ENCODE measurements around the gene DLGAP1. TPM values are rescaled to one million over a fixed set of nuclear protein-coding genes. Genes with fewer than 3 reads are reported as not detected.

DLGAP1 gene
- total and polyA plus RNA-seq, 7 experiments from 2014 or later: 0.32 to 1.0 TPM; not detected in 5

- Histone ChIP-seq H3K9me3 (ENCODE audit: control insufficient read depth in 2 of 3, low read length in 3 of 3) (no peaks in the 10 kb centered on the region), H3K27ac (ENCODE audit: low read depth, low read length) (no peak overlapping the region), H3K4me1 (ENCODE audit: control insufficient read depth in 2 of 2, insufficient read depth in 2 of 2, low read length in 2 of 2) (no peaks in the 10 kb centered on the region), H3K4me3 (ENCODE audit: low read length) (no peak overlapping the region), H3K27me3 (ENCODE audit: control insufficient read depth in 2 of 2, insufficient read depth in 2 of 2, low read length in 2 of 2) (no peaks in the 10 kb centered on the region), H3K36me3 (ENCODE audit: control insufficient read depth in 2 of 3, insufficient read depth in 3 of 3, low read length in 3 of 3) (no peaks in the 10 kb centered on the region)
- Mint-ChIP-seq H3K9me3 (peaks cover 0 to 3% (median 0%) of the 10 kb centered on the region in 11 donors), H3K36me3 (no peaks in the 10 kb centered on the region), H3K27me3 (peaks cover 0 to 12% (median 4%) of the 10 kb centered on the region in 5 donors), H3K27ac (no peak overlapping the region), H3K4me3 (no peak overlapping the region), H3K4me1 (no peaks in the 10 kb centered on the region)
- DNase-seq (no peak), ATAC-seq (no peak)
- intact Hi-C loops (cut with micrococcal nuclease): no loop called here
- ChIA-PET POLR2A (no interaction called here), CTCF (no interaction called here)
These were observed 438.6 kb downstream of the DLGAP1 start for GRCh38 chr18:4016391-4017049.

GRCh38 chr18:4007846-4008245 is 447.3 kb downstream of the DLGAP1 start:
- Mint-ChIP-seq H3K4me3 (no peak overlapping the region), H3K36me3 (no peaks in the 10 kb centered on the region), H3K27me3 (peaks cover 16 to 37% (median 35%) of the 10 kb centered on the region in 5 donors), H3K9me3 (peaks cover 0 to 2% (median 0%) of the 10 kb centered on the region in 11 donors), H3K27ac (no peak overlapping the region), H3K4me1 (no peaks in the 10 kb centered on the region)
- intact Hi-C loops (cut with micrococcal nuclease): no loop called here
- H3K4me1 ChIP-seq (ENCODE audit: control insufficient read depth in 2 of 2, insufficient read depth in 2 of 2, low read length in 2 of 2): no peaks in the 10 kb centered on the region
- POLR2A ChIA-PET: no interaction called here
- no peak overlapping the region for H3K27ac ChIP-seq (ENCODE audit: low read depth, low read length)
- CTCF ChIA-PET: no interaction called here
- no peak for ATAC-seq
- DNase-seq: no peak
- H3K4me3 ChIP-seq (ENCODE audit: low read length): no peak overlapping the region
- H3K27me3 ChIP-seq (ENCODE audit: control insufficient read depth in 2 of 2, insufficient read depth in 2 of 2, low read length in 2 of 2): no peaks in the 10 kb centered on the region
- no peaks in the 10 kb centered on the region for H3K9me3 ChIP-seq (ENCODE audit: control insufficient read depth in 2 of 3, low read length in 3 of 3)
- H3K36me3 ChIP-seq (ENCODE audit: control insufficient read depth in 2 of 3, insufficient read depth in 3 of 3, low read length in 3 of 3): no peaks in the 10 kb centered on the region

- H3K9me3 ChIP-seq (ENCODE audit: control insufficient read depth in 2 of 3, low read length in 3 of 3): no peaks in the 10 kb centered on the region
- DNase-seq (no peak), ATAC-seq (no peak)
- CTCF ChIA-PET: no interaction called here
- H3K27ac Mint-ChIP-seq: no peak overlapping the region
- POLR2A ChIA-PET: no interaction called here
- intact Hi-C loops (cut with micrococcal nuclease): no loop called here
- H3K4me3 Mint-ChIP-seq: no peak overlapping the region
- peaks cover 22 to 38% (median 37%) of the 10 kb centered on the region in 5 donors for H3K27me3 Mint-ChIP-seq
- H3K27me3 ChIP-seq (ENCODE audit: control insufficient read depth in 2 of 2, insufficient read depth in 2 of 2, low read length in 2 of 2): no peaks in the 10 kb centered on the region
- no peak overlapping the region for H3K4me3 ChIP-seq (ENCODE audit: low read length)
- H3K36me3 Mint-ChIP-seq: no peaks in the 10 kb centered on the region
- H3K27ac ChIP-seq (ENCODE audit: low read depth, low read length): no peak overlapping the region
- H3K9me3 Mint-ChIP-seq: no peaks in the 10 kb centered on the region
- H3K4me1 Mint-ChIP-seq: no peaks in the 10 kb centered on the region
- H3K36me3 ChIP-seq (ENCODE audit: control insufficient read depth in 2 of 3, insufficient read depth in 3 of 3, low read length in 3 of 3): no peaks in the 10 kb centered on the region
- H3K4me1 ChIP-seq (ENCODE audit: control insufficient read depth in 2 of 2, insufficient read depth in 2 of 2, low read length in 2 of 2): no peaks in the 10 kb centered on the region
These were observed 450.8 kb downstream of the DLGAP1 start for GRCh38 chr18:4004183-4004829.

GRCh38 chr18:3998698-3999333 is 456.3 kb downstream of the DLGAP1 start:
- no peaks in the 10 kb centered on the region for H3K9me3 Mint-ChIP-seq
- Histone ChIP-seq H3K4me1 (ENCODE audit: control insufficient read depth in 2 of 2, insufficient read depth in 2 of 2, low read length in 2 of 2) (no peaks in the 10 kb centered on the region), H3K36me3 (ENCODE audit: control insufficient read depth in 2 of 3, insufficient read depth in 3 of 3, low read length in 3 of 3) (no peaks in the 10 kb centered on the region), H3K9me3 (ENCODE audit: control insufficient read depth in 2 of 3, low read length in 3 of 3) (no peaks in the 10 kb centered on the region), H3K27ac (ENCODE audit: low read depth, low read length) (no peak overlapping the region), H3K27me3 (ENCODE audit: control insufficient read depth in 2 of 2, insufficient read depth in 2 of 2, low read length in 2 of 2) (no peaks in the 10 kb centered on the region), H3K4me3 (ENCODE audit: low read length) (no peak overlapping the region)
- no peak overlapping the region for H3K4me3 Mint-ChIP-seq
- POLR2A ChIA-PET: no interaction called here
- H3K4me1 Mint-ChIP-seq: peaks cover 0 to 5% (median 0%) of the 10 kb centered on the region in 7 donors
- DNase-seq (peak in 1 of 9 donors; percentile 19), ATAC-seq (no peak)
- H3K27me3 Mint-ChIP-seq: peaks cover 3 to 19% (median 12%) of the 10 kb centered on the region in 5 donors
- H3K27ac Mint-ChIP-seq: no peak overlapping the region
- no peaks in the 10 kb centered on the region for H3K36me3 Mint-ChIP-seq
- intact Hi-C loops (cut with micrococcal nuclease): loop anchor here (5.0 kb wide), 2 partner anchors 297 to 717 kb away; no protein-coding TSS in a partner anchor
- CTCF ChIA-PET: no interaction called here

- no peaks in the 10 kb centered on the region for H3K27me3 ChIP-seq (ENCODE audit: control insufficient read depth in 2 of 2, insufficient read depth in 2 of 2, low read length in 2 of 2)
- no peak overlapping the region for H3K27ac ChIP-seq (ENCODE audit: low read depth, low read length)
- ChIA-PET CTCF (interaction anchor here (0.6 to 1.7 kb wide), 4 partner anchors 10 to 859 kb away, joined by 3 to 12 read pairs (median 6); no protein-coding TSS in a partner anchor), POLR2A (no interaction called here)
- H3K9me3 ChIP-seq (ENCODE audit: control insufficient read depth in 2 of 3, low read length in 3 of 3): no peaks in the 10 kb centered on the region
- Mint-ChIP-seq H3K36me3 (no peaks in the 10 kb centered on the region), H3K27me3 (peaks cover 0 to 12% (median 0%) of the 10 kb centered on the region in 5 donors), H3K27ac (no peak overlapping the region), H3K4me3 (no peak overlapping the region), H3K4me1 (peaks cover 0 to 5% (median 0%) of the 10 kb centered on the region in 7 donors), H3K9me3 (no peaks in the 10 kb centered on the region)
- peak; percentile 68 for ATAC-seq
- intact Hi-C loops (cut with micrococcal nuclease): loop anchor here (1.0 to 5.0 kb wide), 4 partner anchors 10 to 713 kb away; no protein-coding TSS in a partner anchor
- peak in 8 of 9 donors; percentile 8 to 57 (median 40) for DNase-seq
- no peaks in the 10 kb centered on the region for H3K4me1 ChIP-seq (ENCODE audit: control insufficient read depth in 2 of 2, insufficient read depth in 2 of 2, low read length in 2 of 2)
- no peaks in the 10 kb centered on the region for H3K36me3 ChIP-seq (ENCODE audit: control insufficient read depth in 2 of 3, insufficient read depth in 3 of 3, low read length in 3 of 3)
- no peak overlapping the region for H3K4me3 ChIP-seq (ENCODE audit: low read length)
These were observed 459.5 kb downstream of the DLGAP1 start for GRCh38 chr18:3995476-3996102.

- intact Hi-C loops (cut with micrococcal nuclease): no loop called here
- no peak overlapping the region for H3K27ac ChIP-seq (ENCODE audit: low read depth, low read length)
These were observed 461.0 kb downstream of the DLGAP1 start for GRCh38 chr18:3993941-3994687.

More at GRCh38 chr18:3993941-3994687, 461.0 kb downstream of the DLGAP1 start:
- Histone ChIP-seq H3K36me3 (ENCODE audit: control insufficient read depth in 2 of 3, insufficient read depth in 3 of 3, low read length in 3 of 3) (no peaks in the 10 kb centered on the region), H3K9me3 (ENCODE audit: control insufficient read depth in 2 of 3, low read length in 3 of 3) (no peaks in the 10 kb centered on the region), H3K4me1 (ENCODE audit: control insufficient read depth in 2 of 2, insufficient read depth in 2 of 2, low read length in 2 of 2) (no peaks in the 10 kb centered on the region), H3K27me3 (ENCODE audit: control insufficient read depth in 2 of 2, insufficient read depth in 2 of 2, low read length in 2 of 2) (no peaks in the 10 kb centered on the region), H3K4me3 (ENCODE audit: low read length) (no peak overlapping the region)
- DNase-seq: no peak
- H3K4me3 Mint-ChIP-seq: no peak overlapping the region
- no peak overlapping the region for H3K27ac Mint-ChIP-seq
- H3K36me3 Mint-ChIP-seq: no peaks in the 10 kb centered on the region
- ATAC-seq: no peak
- H3K4me1 Mint-ChIP-seq: peaks cover 0 to 5% (median 0%) of the 10 kb centered on the region in 7 donors
- ChIA-PET CTCF (interaction anchor here (1.6 to 1.7 kb wide), 2 partner anchors 8 to 223 kb away, joined by 10 to 12 read pairs; no protein-coding TSS in a partner anchor), POLR2A (no interaction called here)
- peaks cover 0 to 11% (median 0%) of the 10 kb centered on the region in 5 donors for H3K27me3 Mint-ChIP-seq
- peaks cover 0 to 2% (median 0%) of the 10 kb centered on the region in 11 donors for H3K9me3 Mint-ChIP-seq

Measured in naive thymus-derived CD4-positive, alpha-beta T cell (primary cell).